Activated CD4-positive, alpha-beta memory T cell treated with anti-CD3 and anti-CD28 coated beads for 36 hours (primary cell): Measurements from ENCODE around the gene SIK3. TPM values are rescaled to one million over a fixed set of nuclear protein-coding genes. Genes with fewer than 3 reads are reported as not detected.

Experiments
- CTCF ChIA-PET: fragments of 350-600 bp; sonication (Branson Sonifier 250); formaldehyde crosslinking; loops from one replicate; lab custom pipeline; 2021; ENCODE audit warnings: antibody characterized with exemption, inconsistent platforms; lab: Charles Lee
- POLR2A ChIA-PET: fragments of 350-600 bp; sonication (Branson Sonifier 250); formaldehyde crosslinking; loops from one replicate; lab custom pipeline; 2021; ENCODE audit warnings: antibody characterized with exemption; lab: Charles Lee
- DNase-seq: peaks from one replicate; pipeline ENCODE4 v3.0.0-alpha.2; 2020
- H3K27ac Mint-ChIP-seq: one replicate; pipeline ENCODE4 v1.8.0; 2021; ENCODE audit warnings: mixed read lengths
- H3K27me3 Mint-ChIP-seq: one replicate; pipeline ENCODE4 v1.8.0; 2021; ENCODE audit warnings: mixed read lengths
- H3K36me3 Mint-ChIP-seq: one replicate; pipeline ENCODE4 v1.8.0; 2021; ENCODE audit warnings: mixed read lengths
- H3K4me1 Mint-ChIP-seq: one replicate; pipeline ENCODE4 v1.8.0; 2021; ENCODE audit warnings: low read depth, mixed read lengths
- H3K4me3 Mint-ChIP-seq: one replicate; pipeline ENCODE4 v1.8.0; 2021; ENCODE audit warnings: mild to moderate bottlenecking, mixed read lengths
- H3K9me3 Mint-ChIP-seq: one replicate; pipeline ENCODE4 v1.8.0; 2021; ENCODE audit warnings: mixed read lengths
- intact Hi-C: fragments of 100-400 bp; cut with micrococcal nuclease; formaldehyde crosslinking; loops from one replicate; pipeline ENCODE4 v1.15.1; 2023
- total RNA-seq, 2 experiments: library from RNA; stranded (reverse); gene quantifications; one replicate each; pipeline ENCODE4 v1.2.3, GENCODE V29; 2021

SIK3 gene
- total RNA-seq, 2 experiments from 2014 or later = 26.1 to 26.2 TPM

- POLR2A ChIA-PET = interaction anchor here (1.7 kb wide), 1 partner anchor 62 kb away, joined by 4 read pairs; no protein-coding TSS in a partner anchor
- peaks cover 56% of the 10 kb centered on the region for H3K4me1 Mint-ChIP-seq
- intact Hi-C loops = no loop called here
These were observed 173.2 kb downstream of the SIK3 start for GRCh38 chr11:116925050-116925449.

GRCh38 chr11:116918925-116919655 lies 179.1 kb downstream of the SIK3 start:
- intact Hi-C loops = no loop called here

More at GRCh38 chr11:116925050-116925449, 173.2 kb downstream of the SIK3 start:
- CTCF ChIA-PET = interaction anchor here (0.9 to 2.8 kb wide), 4 partner anchors 13 to 181 kb away, joined by 3 to 10 read pairs (median 4); no protein-coding TSS in a partner anchor
- DNase-seq = peak; percentile 43
- Mint-ChIP-seq H3K9me3 (no peaks in the 10 kb centered on the region), H3K27me3 (no peaks in the 10 kb centered on the region), H3K4me3 (peak overlapping the region; percentile 38), H3K27ac (peak overlapping the region; percentile 88), H3K36me3 (peaks cover 20% of the 10 kb centered on the region)

GRCh38 chr11:116917632-116918031 lies 180.6 kb downstream of the SIK3 start:
- intact Hi-C loops = no loop called here
- POLR2A ChIA-PET = interaction anchor here (0.8 to 1.0 kb wide), 2 partner anchors 29 to 41 kb away, joined by 3 read pairs; no protein-coding TSS in a partner anchor
- peaks cover 3% of the 10 kb centered on the region for H3K36me3 Mint-ChIP-seq
- H3K27me3 Mint-ChIP-seq = no peaks in the 10 kb centered on the region
- H3K27ac Mint-ChIP-seq = no peak overlapping the region
- no peaks in the 10 kb centered on the region for H3K9me3 Mint-ChIP-seq
- DNase-seq = no peak
- no peak overlapping the region for H3K4me3 Mint-ChIP-seq
- peaks cover 8% of the 10 kb centered on the region for H3K4me1 Mint-ChIP-seq
- CTCF ChIA-PET = interaction anchor here (1.2 to 3.3 kb wide), 2 partner anchors 126 to 189 kb away, joined by 6 to 11 read pairs; partner anchors contain the start of gene APOA5

More at GRCh38 chr11:116918925-116919655, 179.1 kb downstream of the SIK3 start:
- no peaks in the 10 kb centered on the region for H3K9me3 Mint-ChIP-seq
- DNase-seq = no peak
- no peaks in the 10 kb centered on the region for H3K27me3 Mint-ChIP-seq
- H3K36me3 Mint-ChIP-seq = peaks cover 3% of the 10 kb centered on the region
- ChIA-PET CTCF (interaction anchor here (3.3 kb wide), 1 partner anchor 187 kb away, joined by 11 read pairs; no protein-coding TSS in a partner anchor), POLR2A (no interaction called here)
- H3K4me3 Mint-ChIP-seq = no peak overlapping the region
- peaks cover 13% of the 10 kb centered on the region for H3K4me1 Mint-ChIP-seq
- H3K27ac Mint-ChIP-seq = no peak overlapping the region

- Mint-ChIP-seq H3K27ac (no peak overlapping the region), H3K4me3 (no peak overlapping the region), H3K4me1 (peaks cover 8% of the 10 kb centered on the region), H3K9me3 (no peaks in the 10 kb centered on the region), H3K27me3 (no peaks in the 10 kb centered on the region), H3K36me3 (peaks cover 4% of the 10 kb centered on the region)
- intact Hi-C loops = no loop called here
- DNase-seq = no peak
- CTCF ChIA-PET = interaction anchor here (1.2 kb wide), 1 partner anchor 126 kb away, joined by 6 read pairs; the partner anchor contains the start of gene APOA5
- POLR2A ChIA-PET = interaction anchor here (0.8 to 1.0 kb wide), 2 partner anchors 30 to 41 kb away, joined by 3 read pairs; no protein-coding TSS in a partner anchor
These were observed 181.3 kb downstream of the SIK3 start for GRCh38 chr11:116916886-116917285.

- H3K4me1 Mint-ChIP-seq = peaks cover 8% of the 10 kb centered on the region
- CTCF ChIA-PET = no interaction called here
- no peak overlapping the region for H3K27ac Mint-ChIP-seq
- intact Hi-C loops = no loop called here
- H3K36me3 Mint-ChIP-seq = peaks cover 4% of the 10 kb centered on the region
- no peak overlapping the region for H3K4me3 Mint-ChIP-seq
- H3K9me3 Mint-ChIP-seq = no peaks in the 10 kb centered on the region
- no peak for DNase-seq
- POLR2A ChIA-PET = no interaction called here
- H3K27me3 Mint-ChIP-seq = no peaks in the 10 kb centered on the region
These were observed 182.2 kb downstream of the SIK3 start for GRCh38 chr11:116916052-116916451.

GRCh38 chr11:116913000-116913399 lies 185.2 kb downstream of the SIK3 start:
- DNase-seq = no peak
- intact Hi-C loops = no loop called here
- ChIA-PET CTCF (no interaction called here), POLR2A (no interaction called here)
- Mint-ChIP-seq H3K4me1 (peaks cover 23% of the 10 kb centered on the region), H3K27me3 (no peaks in the 10 kb centered on the region), H3K4me3 (no peak overlapping the region), H3K36me3 (peaks cover 10% of the 10 kb centered on the region), H3K27ac (no peak overlapping the region), H3K9me3 (no peaks in the 10 kb centered on the region)

- ChIA-PET CTCF (no interaction called here), POLR2A (no interaction called here)
- DNase-seq = no peak
- intact Hi-C loops = no loop called here
- Mint-ChIP-seq H3K4me3 (no peak overlapping the region), H3K9me3 (no peaks in the 10 kb centered on the region), H3K27ac (no peak overlapping the region), H3K36me3 (peaks cover 10% of the 10 kb centered on the region), H3K27me3 (no peaks in the 10 kb centered on the region), H3K4me1 (peaks cover 23% of the 10 kb centered on the region)
These were observed 186.1 kb downstream of the SIK3 start for GRCh38 chr11:116911976-116912734.

- ChIA-PET POLR2A (no interaction called here), CTCF (interaction anchor here (1.3 to 1.7 kb wide), 2 partner anchors 15 to 120 kb away, joined by 4 read pairs; partner anchors contain the start of gene APOA5)
- Mint-ChIP-seq H3K4me1 (peaks cover 25% of the 10 kb centered on the region), H3K36me3 (peaks cover 13% of the 10 kb centered on the region), H3K4me3 (no peak overlapping the region), H3K27ac (no peak overlapping the region), H3K27me3 (no peaks in the 10 kb centered on the region), H3K9me3 (no peaks in the 10 kb centered on the region)
- DNase-seq = no peak
- intact Hi-C loops = no loop called here
These were observed 187.4 kb downstream of the SIK3 start for GRCh38 chr11:116910847-116911246.

GRCh38 chr11:116910378-116910777 lies 187.8 kb downstream of the SIK3 start:
- intact Hi-C loops = no loop called here
- peaks cover 17% of the 10 kb centered on the region for H3K36me3 Mint-ChIP-seq
- peaks cover 26% of the 10 kb centered on the region for H3K4me1 Mint-ChIP-seq
- ChIA-PET POLR2A (interaction anchor here (0.6 kb wide), 1 partner anchor 140 kb away, joined by 4 read pairs; no protein-coding TSS in a partner anchor), CTCF (interaction anchor here (1.2 to 1.7 kb wide), 3 partner anchors 15 to 119 kb away, joined by 4 read pairs; partner anchors contain the start of gene APOA5)
- DNase-seq = no peak
- no peak overlapping the region for H3K27ac Mint-ChIP-seq
- no peak overlapping the region for H3K4me3 Mint-ChIP-seq
- no peaks in the 10 kb centered on the region for H3K9me3 Mint-ChIP-seq
- no peaks in the 10 kb centered on the region for H3K27me3 Mint-ChIP-seq

GRCh38 chr11:116909245-116909644 lies 189.0 kb downstream of the SIK3 start:
- CTCF ChIA-PET = interaction anchor here (1.0 to 1.9 kb wide), 4 partner anchors 13 to 184 kb away, joined by 3 to 9 read pairs (median 4); no protein-coding TSS in a partner anchor
- intact Hi-C loops = no loop called here
- no peak overlapping the region for H3K27ac Mint-ChIP-seq
- no peak overlapping the region for H3K4me3 Mint-ChIP-seq
- no peaks in the 10 kb centered on the region for H3K9me3 Mint-ChIP-seq
- H3K27me3 Mint-ChIP-seq = no peaks in the 10 kb centered on the region
- no peak for DNase-seq
- H3K4me1 Mint-ChIP-seq = peaks cover 26% of the 10 kb centered on the region
- peaks cover 19% of the 10 kb centered on the region for H3K36me3 Mint-ChIP-seq
- POLR2A ChIA-PET = no interaction called here

GRCh38 chr11:116906479-116906878 lies 191.7 kb downstream of the SIK3 start:
- ChIA-PET CTCF (no interaction called here), POLR2A (no interaction called here)
- Mint-ChIP-seq H3K4me1 (peaks cover 49% of the 10 kb centered on the region), H3K9me3 (no peaks in the 10 kb centered on the region), H3K36me3 (peaks cover 17% of the 10 kb centered on the region), H3K27ac (no peak overlapping the region), H3K27me3 (no peaks in the 10 kb centered on the region), H3K4me3 (no peak overlapping the region)
- intact Hi-C loops = no loop called here
- no peak for DNase-seq
